Esophagus squamous epithelium (tissue), 4 donors: ENCODE data around the gene GTF2IRD1.

ENCODE experiments used
- POLR2A ChIP-seq, 4 donors: fragments of 450-650 bp; IDR thresholded peaks; one replicate each; pipeline ENCODE4 v1.6.1; 2017; ENCODE audit warnings: antibody characterized with exemption in 4 of 4, mild to moderate bottlenecking in 4 of 4, moderate library complexity in 3 of 4
- TF ChIP-seq, protein P1 (sequence below), 6 experiments: fragments of 450-650 bp in 4 of 6; fragments of 200-600 bp in 2 of 6; sonication (generic) in 2 of 6; IDR thresholded peaks; one replicate each; pipeline ENCODE4 v1.5.1; 2016 to 2019; ENCODE audit warnings: antibody characterized with exemption in 6 of 6, mild to moderate bottlenecking in 4 of 6, moderate library complexity in 4 of 6

DNA sequence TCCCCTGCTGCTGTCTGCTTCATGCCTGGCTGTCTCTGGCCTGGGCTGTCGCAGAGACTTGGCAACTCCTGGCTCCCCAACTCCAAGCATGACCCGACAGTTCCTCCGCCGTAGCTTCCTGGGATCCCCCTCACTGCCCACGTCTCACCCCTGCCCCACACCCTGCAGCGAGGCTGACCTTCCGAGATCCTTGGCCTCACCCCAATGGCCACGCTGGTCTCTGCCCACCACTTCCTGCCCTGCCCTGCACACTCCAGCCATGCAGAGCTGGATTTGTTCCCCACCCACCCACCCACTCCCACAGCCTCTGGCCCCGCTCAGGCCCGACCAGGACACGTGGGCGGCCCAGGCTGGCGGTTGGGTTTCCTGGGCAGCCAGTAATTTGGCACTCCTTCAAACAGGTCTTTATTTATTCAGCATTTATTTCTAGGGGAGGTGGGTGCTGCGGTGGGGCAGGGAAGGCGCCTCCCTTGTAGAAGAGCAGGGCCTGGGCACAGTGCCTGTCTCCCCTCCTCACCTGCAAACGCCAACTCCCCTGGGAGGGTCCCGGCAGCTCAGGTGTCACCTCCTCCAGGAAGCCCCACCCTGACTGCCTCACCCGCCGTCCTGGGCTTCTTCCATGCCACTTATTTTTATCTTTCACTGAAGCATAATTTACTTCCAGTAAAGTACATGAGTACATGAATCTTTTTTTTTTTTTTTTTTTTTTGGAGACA is 25.5 kb downstream of the GTF2IRD1 start:
- TF ChIP-seq, protein P1, sequence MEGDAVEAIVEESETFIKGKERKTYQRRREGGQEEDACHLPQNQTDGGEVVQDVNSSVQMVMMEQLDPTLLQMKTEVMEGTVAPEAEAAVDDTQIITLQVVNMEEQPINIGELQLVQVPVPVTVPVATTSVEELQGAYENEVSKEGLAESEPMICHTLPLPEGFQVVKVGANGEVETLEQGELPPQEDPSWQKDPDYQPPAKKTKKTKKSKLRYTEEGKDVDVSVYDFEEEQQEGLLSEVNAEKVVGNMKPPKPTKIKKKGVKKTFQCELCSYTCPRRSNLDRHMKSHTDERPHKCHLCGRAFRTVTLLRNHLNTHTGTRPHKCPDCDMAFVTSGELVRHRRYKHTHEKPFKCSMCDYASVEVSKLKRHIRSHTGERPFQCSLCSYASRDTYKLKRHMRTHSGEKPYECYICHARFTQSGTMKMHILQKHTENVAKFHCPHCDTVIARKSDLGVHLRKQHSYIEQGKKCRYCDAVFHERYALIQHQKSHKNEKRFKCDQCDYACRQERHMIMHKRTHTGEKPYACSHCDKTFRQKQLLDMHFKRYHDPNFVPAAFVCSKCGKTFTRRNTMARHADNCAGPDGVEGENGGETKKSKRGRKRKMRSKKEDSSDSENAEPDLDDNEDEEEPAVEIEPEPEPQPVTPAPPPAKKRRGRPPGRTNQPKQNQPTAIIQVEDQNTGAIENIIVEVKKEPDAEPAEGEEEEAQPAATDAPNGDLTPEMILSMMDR (IDR thresholded peaks at IDR 0.05) = no peak
- no peak for TF ChIP-seq POLR2A (IDR thresholded peaks at IDR 0.05)
